HG02610 (cell line): ENCODE data around the gene TIE1.

Experiments
- ATAC-seq: cut with Tn5 transposase; IDR thresholded peaks from one replicate; pipeline ENCODE4 v1.9.1; 2021; ENCODE audit warnings: mild to moderate bottlenecking, moderate library complexity; ENCODE audit not compliant: unreplicated experiment

Gene TIE1

GRCh38 chr1:43292679-43293078 lies 8.1 kb upstream of the TIE1 start:
- ATAC-seq, result no peak

GRCh38 chr1:43293176-43293575 lies 7.6 kb upstream of the TIE1 start:
- ATAC-seq, result no peak

- ATAC-seq, result no peak
These were observed 6.7 kb upstream of the TIE1 start for GRCh38 chr1:43293896-43294760.

GRCh38 chr1:43294761-43295160 lies 6.0 kb upstream of the TIE1 start:
- no peak for ATAC-seq

GRCh38 chr1:43296207-43296606 lies 4.6 kb upstream of the TIE1 start:
- no peak for ATAC-seq

GRCh38 chr1:43298055-43298454 lies 2.7 kb upstream of the TIE1 start:
- ATAC-seq, result no peak

GRCh38 chr1:43299101-43299500 lies 1.7 kb upstream of the TIE1 start:
- no peak for ATAC-seq

GRCh38 chr1:43302201-43302600 lies 1.4 kb downstream of the TIE1 start:
- ATAC-seq, result no peak

- no peak for ATAC-seq
These were observed 2.1 kb downstream of the TIE1 start for GRCh38 chr1:43302721-43303470.

GRCh38 chr1:43303471-43304313 lies 2.9 kb downstream of the TIE1 start:
- ATAC-seq, result no peak

GRCh38 chr1:43304314-43304681 lies 3.5 kb downstream of the TIE1 start:
- ATAC-seq, result no peak

GRCh38 chr1:43304771-43305300 lies 4.1 kb downstream of the TIE1 start:
- no peak for ATAC-seq

- no peak for ATAC-seq
These were observed 4.7 kb downstream of the TIE1 start for GRCh38 chr1:43305461-43305860.

- ATAC-seq, result no peak
These were observed 5.3 kb downstream of the TIE1 start for GRCh38 chr1:43305926-43306687.

GRCh38 chr1:43306688-43307457 lies 6.1 kb downstream of the TIE1 start:
- no peak for ATAC-seq

- no peak for ATAC-seq
These were observed 6.8 kb downstream of the TIE1 start for GRCh38 chr1:43307458-43308158.

- ATAC-seq, result no peak
These were observed 8.0 kb downstream of the TIE1 start for GRCh38 chr1:43308635-43309404.

- ATAC-seq, result no peak
These were observed 8.7 kb downstream of the TIE1 start for GRCh38 chr1:43309405-43310025.
